Measurements from ENCODE around the gene ZBTB21. TPM values are rescaled to one million over a fixed set of nuclear protein-coding genes. Genes with fewer than 3 reads are reported as not detected.

ZBTB21 gene
- total RNA-seq, 1 donor from 2014 or later = 3.7 TPM

DNA sequence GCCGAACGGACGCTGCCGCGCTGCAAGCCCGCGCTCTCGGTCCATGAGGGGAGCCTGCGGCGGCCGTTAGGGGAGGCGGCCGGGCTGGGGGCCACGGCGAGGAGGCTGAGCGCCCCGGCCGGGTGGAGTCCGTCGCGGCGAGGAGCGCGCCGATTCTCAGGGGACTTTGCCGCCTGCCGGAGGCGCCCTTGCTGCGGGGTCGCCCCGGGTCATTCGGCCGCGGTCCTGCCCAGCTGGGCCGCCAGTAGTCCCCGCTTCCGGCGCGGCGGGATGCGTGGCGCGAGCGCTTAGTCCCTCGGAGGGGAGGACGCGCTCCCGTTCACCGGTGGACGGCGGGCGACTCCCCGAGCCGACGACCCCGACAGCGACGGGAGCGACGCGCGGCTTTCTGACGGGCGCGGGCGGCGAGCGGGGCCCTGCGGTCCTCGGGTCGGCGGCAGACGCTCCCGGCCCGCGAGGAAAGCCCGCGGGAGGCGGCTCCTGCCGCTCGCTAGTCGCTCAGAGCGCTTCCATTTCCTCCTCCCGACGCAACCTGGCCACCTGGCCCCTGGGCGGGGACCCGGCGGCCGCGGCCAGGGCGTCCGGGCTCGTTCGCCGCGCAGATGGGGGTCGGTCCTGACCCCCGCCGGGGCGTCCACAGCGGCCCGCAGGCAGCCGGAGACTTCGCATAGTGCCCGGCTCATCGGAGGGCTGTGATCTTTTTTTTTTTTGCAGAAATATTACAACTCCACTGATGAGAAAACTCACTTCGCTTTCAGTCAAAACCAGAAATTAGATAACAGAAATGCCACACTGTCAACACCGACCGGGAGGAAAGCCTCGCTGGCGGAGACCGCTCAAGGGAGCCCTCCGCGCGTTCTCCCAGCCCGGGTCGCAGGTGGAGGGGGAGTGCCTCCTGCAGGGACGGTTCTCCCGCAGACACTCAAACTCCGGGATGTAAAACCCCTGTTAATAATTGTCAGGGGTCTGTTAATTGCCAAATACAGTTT is 641 bp upstream of the ZBTB21 start:
- peaks cover 0 to 3% (median 0%) of the 10 kb centered on the region in 3 donors for H3K9me3 ChIP-seq (ENCODE audit: control insufficient read depth in 3 of 3, low read length in 3 of 3)
- peak overlapping the region; percentile 33 to 89 (median 84) for H3K4me3 ChIP-seq (ENCODE audit: low read length in 3 of 3)
- peak overlapping the region; percentile 57 to 95 (median 68) for H3K9ac ChIP-seq (ENCODE audit: low read depth in 1 of 3, low read length in 3 of 3)
- H3K27me3 ChIP-seq (ENCODE audit: control insufficient read depth in 3 of 3, insufficient read depth in 3 of 3, low read length in 3 of 3) = no peaks in the 10 kb centered on the region
- peak overlapping the region; percentile 98 for H3K27ac ChIP-seq (ENCODE audit: low read depth, low read length)
- no peaks in the 10 kb centered on the region for H3K36me3 ChIP-seq (ENCODE audit: control insufficient read depth in 3 of 3, insufficient read depth in 3 of 3, low read length in 3 of 3)
- peaks cover 9 to 11% (median 10%) of the 10 kb centered on the region in 3 donors for H3K4me1 ChIP-seq (ENCODE audit: control insufficient read depth in 3 of 3, insufficient read depth in 3 of 3, low read length in 3 of 3)

DNA sequence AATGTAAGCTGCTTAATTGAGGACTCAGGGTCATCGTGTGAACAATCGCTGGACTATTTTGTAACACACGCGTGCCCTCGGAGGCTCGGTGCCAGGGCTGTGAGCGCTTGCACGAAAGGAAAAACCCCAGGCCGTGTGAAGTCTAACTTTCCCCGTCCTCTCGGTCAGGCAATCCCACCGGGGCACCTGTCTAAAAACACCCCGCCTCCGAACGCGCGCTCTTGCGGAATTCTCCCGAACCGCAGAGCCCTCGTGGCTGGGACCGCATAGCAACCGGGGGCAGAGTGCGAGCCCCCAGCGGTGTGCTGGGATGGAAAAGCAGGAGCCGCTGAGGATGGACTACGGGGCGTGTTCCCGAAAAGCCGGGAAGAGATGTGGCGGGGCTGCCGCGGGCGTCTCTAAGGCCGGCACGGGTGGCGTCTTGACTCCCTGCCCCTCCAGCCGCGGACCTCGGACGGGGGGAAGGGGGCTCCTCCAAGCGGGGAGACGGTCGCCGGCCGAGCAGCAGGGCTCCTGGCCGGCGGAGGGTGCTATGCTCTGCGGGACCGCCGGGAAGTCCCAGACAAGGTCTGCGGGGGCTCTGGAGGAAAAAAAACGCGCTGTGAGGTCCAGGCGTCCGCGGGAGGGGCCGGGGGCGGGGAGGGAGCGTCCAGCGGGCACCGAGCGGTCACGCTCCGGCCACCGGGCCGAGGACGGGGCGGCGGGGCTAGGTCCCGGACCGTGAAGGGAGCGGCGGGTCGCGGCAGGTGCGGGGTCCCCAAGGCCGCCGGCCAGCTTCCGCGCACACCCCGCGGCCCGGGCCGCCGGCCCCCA is 936 bp downstream of the ZBTB21 start:
- H3K4me3 ChIP-seq (ENCODE audit: low read length in 3 of 3) = peak overlapping the region; percentile 79 to 89 (median 84)
- H3K9ac ChIP-seq (ENCODE audit: low read depth in 1 of 3, low read length in 3 of 3) = peak overlapping the region; percentile 85 to 95 (median 95)
- peak overlapping the region; percentile 98 for H3K27ac ChIP-seq (ENCODE audit: low read depth, low read length)
- H3K9me3 ChIP-seq (ENCODE audit: control insufficient read depth in 3 of 3, low read length in 3 of 3) = no peaks in the 10 kb centered on the region
- peaks cover 9 to 11% (median 10%) of the 10 kb centered on the region in 3 donors for H3K4me1 ChIP-seq (ENCODE audit: control insufficient read depth in 3 of 3, insufficient read depth in 3 of 3, low read length in 3 of 3)
- no peaks in the 10 kb centered on the region for H3K36me3 ChIP-seq (ENCODE audit: control insufficient read depth in 3 of 3, insufficient read depth in 3 of 3, low read length in 3 of 3)
- H3K27me3 ChIP-seq (ENCODE audit: control insufficient read depth in 3 of 3, insufficient read depth in 3 of 3, low read length in 3 of 3) = no peaks in the 10 kb centered on the region

DNA sequence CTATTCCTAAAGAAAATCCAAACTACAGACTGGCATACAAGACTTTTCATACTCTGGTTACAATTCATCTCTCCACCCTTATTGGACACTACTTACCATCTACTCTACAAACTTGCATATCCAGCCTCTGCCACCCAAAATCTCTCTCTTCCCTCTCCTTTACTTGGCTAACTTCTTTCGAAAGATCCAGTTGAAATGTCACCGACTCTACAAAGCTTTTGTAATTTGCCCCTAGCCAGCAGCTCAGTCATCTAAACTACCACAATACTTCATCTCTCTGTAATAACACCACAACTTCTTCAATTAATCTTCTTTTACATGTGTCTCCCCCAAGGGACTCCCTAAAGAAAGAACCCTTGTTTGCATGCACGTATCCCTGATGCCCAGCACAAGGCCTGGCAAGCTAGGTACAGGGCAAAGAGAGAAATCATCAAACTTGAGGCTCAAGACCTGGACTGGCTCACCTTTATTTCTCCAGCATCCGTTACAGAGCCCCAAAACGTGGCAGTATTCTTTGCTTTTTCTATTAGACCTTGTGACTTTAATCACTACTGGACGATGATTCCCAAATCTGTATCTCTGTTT is 2.7 kb downstream of the ZBTB21 start:
- no peak overlapping the region for H3K9ac ChIP-seq (ENCODE audit: low read depth in 1 of 3, low read length in 3 of 3)
- H3K27ac ChIP-seq (ENCODE audit: low read depth, low read length) = no peak overlapping the region
- H3K4me1 ChIP-seq (ENCODE audit: control insufficient read depth in 3 of 3, insufficient read depth in 3 of 3, low read length in 3 of 3) = peaks cover 9 to 11% (median 10%) of the 10 kb centered on the region in 3 donors
- no peaks in the 10 kb centered on the region for H3K27me3 ChIP-seq (ENCODE audit: control insufficient read depth in 3 of 3, insufficient read depth in 3 of 3, low read length in 3 of 3)
- no peak overlapping the region for H3K4me3 ChIP-seq (ENCODE audit: low read length in 3 of 3)
- no peaks in the 10 kb centered on the region for H3K9me3 ChIP-seq (ENCODE audit: control insufficient read depth in 3 of 3, low read length in 3 of 3)
- H3K36me3 ChIP-seq (ENCODE audit: control insufficient read depth in 3 of 3, insufficient read depth in 3 of 3, low read length in 3 of 3) = no peaks in the 10 kb centered on the region

DNA sequence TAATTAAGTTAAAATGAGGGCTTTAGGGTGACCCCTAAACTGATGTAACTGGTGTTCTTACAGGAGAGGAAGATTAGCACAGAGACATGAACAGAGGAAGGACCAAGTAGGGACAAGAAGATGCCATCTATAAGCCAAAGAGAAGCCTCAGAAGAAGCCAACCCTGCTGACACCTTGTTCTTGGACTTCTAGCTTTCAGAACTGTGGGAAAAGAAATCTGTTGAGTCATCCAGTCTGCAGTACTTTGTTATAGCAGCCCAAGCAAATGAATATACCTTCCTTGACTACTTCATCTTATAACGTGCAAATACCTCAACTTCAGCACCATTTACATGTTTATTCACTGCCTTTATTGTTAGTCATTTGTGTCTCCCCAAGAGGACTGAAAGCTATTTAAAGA is 3.4 kb downstream of the ZBTB21 start:
- H3K27me3 ChIP-seq (ENCODE audit: control insufficient read depth in 3 of 3, insufficient read depth in 3 of 3, low read length in 3 of 3) = no peaks in the 10 kb centered on the region
- no peak overlapping the region for H3K4me3 ChIP-seq (ENCODE audit: low read length in 3 of 3)
- H3K9me3 ChIP-seq (ENCODE audit: control insufficient read depth in 3 of 3, low read length in 3 of 3) = no peaks in the 10 kb centered on the region
- peaks cover 0 to 3% (median 0%) of the 10 kb centered on the region in 3 donors for H3K36me3 ChIP-seq (ENCODE audit: control insufficient read depth in 3 of 3, insufficient read depth in 3 of 3, low read length in 3 of 3)
- H3K9ac ChIP-seq (ENCODE audit: low read depth in 1 of 3, low read length in 3 of 3) = no peak overlapping the region
- H3K4me1 ChIP-seq (ENCODE audit: control insufficient read depth in 3 of 3, insufficient read depth in 3 of 3, low read length in 3 of 3) = peaks cover 9 to 11% (median 10%) of the 10 kb centered on the region in 3 donors
- no peak overlapping the region for H3K27ac ChIP-seq (ENCODE audit: low read depth, low read length)

DNA sequence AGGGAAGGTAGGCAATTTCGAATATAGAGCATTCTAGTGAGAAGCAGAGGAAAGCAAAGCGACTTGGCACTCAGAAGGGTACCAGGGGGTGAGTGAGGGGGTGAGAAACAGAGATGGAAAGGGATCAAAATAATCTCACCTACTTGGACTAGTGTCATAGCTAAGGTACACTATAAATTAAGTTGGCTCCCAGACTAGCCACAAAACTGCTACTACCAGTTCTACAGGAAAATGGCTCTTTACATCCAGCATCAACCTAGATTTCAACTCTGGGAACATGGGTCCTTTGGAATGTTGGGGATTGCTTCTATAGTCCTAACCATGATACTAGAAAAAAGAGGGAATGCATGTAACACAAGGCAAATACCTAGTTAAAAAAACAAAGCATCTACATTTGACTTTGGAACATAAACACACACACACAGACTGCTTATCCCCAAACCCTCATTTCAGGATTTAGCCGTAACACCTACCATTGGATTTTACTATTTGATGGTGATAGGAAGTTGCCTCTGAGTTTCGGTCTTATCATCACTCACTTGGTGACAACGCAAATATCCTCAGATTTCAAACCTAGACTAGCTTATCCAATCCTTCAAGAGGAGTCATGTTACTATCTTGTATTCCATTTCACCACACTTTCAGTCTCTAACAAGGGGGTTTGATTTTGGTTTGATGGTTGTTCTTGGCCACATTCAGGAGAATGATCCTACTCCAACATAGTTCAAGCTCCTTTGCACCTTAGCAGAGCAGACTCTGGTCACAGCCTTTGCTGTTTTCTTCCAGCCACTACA is 5.6 kb downstream of the ZBTB21 start:
- Histone ChIP-seq H3K9me3 (ENCODE audit: control insufficient read depth in 3 of 3, low read length in 3 of 3) (no peaks in the 10 kb centered on the region), H3K4me3 (ENCODE audit: low read length in 3 of 3) (no peak overlapping the region), H3K27me3 (ENCODE audit: control insufficient read depth in 3 of 3, insufficient read depth in 3 of 3, low read length in 3 of 3) (no peaks in the 10 kb centered on the region), H3K9ac (ENCODE audit: low read depth in 1 of 3, low read length in 3 of 3) (no peak overlapping the region), H3K36me3 (ENCODE audit: control insufficient read depth in 3 of 3, insufficient read depth in 3 of 3, low read length in 3 of 3) (peaks cover 0 to 7% (median 0%) of the 10 kb centered on the region in 3 donors), H3K4me1 (ENCODE audit: control insufficient read depth in 3 of 3, insufficient read depth in 3 of 3, low read length in 3 of 3) (peaks cover 5 to 7% (median 7%) of the 10 kb centered on the region in 3 donors), H3K27ac (ENCODE audit: low read depth, low read length) (no peak overlapping the region)

DNA sequence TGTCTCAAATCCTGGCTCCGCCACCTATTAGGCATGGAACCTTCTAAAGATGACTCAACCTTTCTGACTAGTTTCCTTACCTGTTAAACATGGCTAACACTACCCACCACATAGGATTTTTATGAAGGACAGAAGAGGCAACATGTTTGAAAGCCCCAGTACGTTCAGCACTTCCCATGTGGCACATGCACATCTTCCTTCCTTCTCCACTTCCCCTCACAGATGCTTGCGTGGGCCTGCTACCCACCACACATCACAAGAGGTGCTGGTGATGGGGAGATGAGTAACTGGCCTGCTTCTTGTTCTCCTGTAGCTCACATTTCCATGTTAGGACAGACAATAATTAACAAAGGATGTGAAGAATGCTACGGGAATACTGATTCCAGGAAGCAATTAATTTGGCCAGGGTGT is 7.1 kb downstream of the ZBTB21 start:
- Histone ChIP-seq H3K36me3 (ENCODE audit: control insufficient read depth in 3 of 3, insufficient read depth in 3 of 3, low read length in 3 of 3) (peaks cover 0 to 7% (median 0%) of the 10 kb centered on the region in 3 donors), H3K9ac (ENCODE audit: low read depth in 1 of 3, low read length in 3 of 3) (no peak overlapping the region), H3K4me1 (ENCODE audit: control insufficient read depth in 3 of 3, insufficient read depth in 3 of 3, low read length in 3 of 3) (peaks cover 0 to 1% (median 0%) of the 10 kb centered on the region in 3 donors), H3K9me3 (ENCODE audit: control insufficient read depth in 3 of 3, low read length in 3 of 3) (no peaks in the 10 kb centered on the region), H3K27ac (ENCODE audit: low read depth, low read length) (no peak overlapping the region), H3K4me3 (ENCODE audit: low read length in 3 of 3) (no peak overlapping the region), H3K27me3 (ENCODE audit: control insufficient read depth in 3 of 3, insufficient read depth in 3 of 3, low read length in 3 of 3) (no peaks in the 10 kb centered on the region)

DNA sequence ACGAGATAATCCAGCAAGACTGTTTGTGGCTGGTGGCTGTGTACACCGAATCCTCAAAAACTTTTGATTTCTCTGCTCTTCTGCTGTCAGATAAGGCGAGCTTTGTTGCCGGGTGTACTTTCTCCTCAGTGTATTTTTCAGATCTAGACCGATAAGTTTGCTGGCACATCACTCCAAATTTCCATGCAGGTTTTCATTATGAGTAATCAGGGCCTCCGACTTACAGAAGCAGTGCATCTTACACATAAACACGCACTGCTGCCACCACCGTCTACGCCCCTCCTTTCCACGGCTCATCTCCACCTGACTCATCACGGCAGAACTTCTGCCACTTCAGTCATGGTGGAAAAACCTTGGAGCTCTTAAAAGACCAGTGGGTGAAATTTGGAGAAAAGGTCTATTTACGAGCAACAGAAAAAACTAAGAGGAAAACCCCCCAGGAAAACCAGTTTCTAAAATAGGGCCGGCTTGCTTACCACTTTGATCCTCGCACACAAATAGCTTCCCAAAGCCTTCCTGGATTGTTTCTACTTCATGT is 7.7 kb downstream of the ZBTB21 start:
- H3K4me3 ChIP-seq (ENCODE audit: low read length in 3 of 3) = no peak overlapping the region
- peaks cover 0 to 3% (median 0%) of the 10 kb centered on the region in 3 donors for H3K4me1 ChIP-seq (ENCODE audit: control insufficient read depth in 3 of 3, insufficient read depth in 3 of 3, low read length in 3 of 3)
- H3K36me3 ChIP-seq (ENCODE audit: control insufficient read depth in 3 of 3, insufficient read depth in 3 of 3, low read length in 3 of 3) = peaks cover 0 to 7% (median 0%) of the 10 kb centered on the region in 3 donors
- no peaks in the 10 kb centered on the region for H3K9me3 ChIP-seq (ENCODE audit: control insufficient read depth in 3 of 3, low read length in 3 of 3)
- H3K9ac ChIP-seq (ENCODE audit: low read depth in 1 of 3, low read length in 3 of 3) = no peak overlapping the region
- no peak overlapping the region for H3K27ac ChIP-seq (ENCODE audit: low read depth, low read length)
- no peaks in the 10 kb centered on the region for H3K27me3 ChIP-seq (ENCODE audit: control insufficient read depth in 3 of 3, insufficient read depth in 3 of 3, low read length in 3 of 3)

DNA sequence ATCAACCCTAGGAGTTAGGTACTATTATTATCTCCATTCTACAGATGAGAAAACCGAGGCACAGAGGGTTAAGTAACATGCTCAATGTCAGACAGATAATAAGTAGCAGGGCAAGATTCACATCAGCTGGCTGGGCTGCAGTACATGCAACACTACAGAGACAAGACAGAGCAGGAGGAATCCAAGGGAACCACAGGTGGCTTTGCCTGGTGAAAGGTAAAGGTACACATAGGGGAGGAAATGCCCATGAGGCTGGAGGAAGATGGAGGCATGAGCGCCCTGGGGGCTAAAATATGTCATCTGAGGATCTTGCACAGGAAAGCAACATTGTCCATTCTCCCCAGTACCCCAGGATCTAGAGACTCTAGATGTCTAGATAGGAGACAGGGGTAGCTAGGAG is 8.4 kb downstream of the ZBTB21 start:
- Histone ChIP-seq H3K4me3 (ENCODE audit: low read length in 3 of 3) (no peak overlapping the region), H3K36me3 (ENCODE audit: control insufficient read depth in 3 of 3, insufficient read depth in 3 of 3, low read length in 3 of 3) (peaks cover 0 to 7% (median 0%) of the 10 kb centered on the region in 3 donors), H3K9ac (ENCODE audit: low read depth in 1 of 3, low read length in 3 of 3) (no peak overlapping the region)

DNA sequence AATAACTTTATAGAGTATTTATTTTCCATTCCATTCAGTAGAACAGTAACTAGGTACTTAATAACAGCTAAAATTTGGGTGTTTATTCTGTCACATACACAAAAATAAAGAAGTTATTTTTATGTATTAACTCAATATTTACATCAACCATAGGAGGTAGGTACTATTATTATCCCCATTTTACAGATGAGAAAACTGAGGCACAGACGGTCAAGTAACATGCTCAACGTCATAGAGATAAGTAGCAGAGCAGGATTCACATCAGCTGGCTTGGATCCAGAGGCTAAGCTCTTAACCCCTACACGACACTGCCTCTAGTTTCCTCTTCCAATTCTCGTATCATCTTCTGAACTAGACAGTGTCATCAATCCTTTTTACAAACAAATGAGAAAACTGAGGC is 9.3 kb downstream of the ZBTB21 start:
- no peaks in the 10 kb centered on the region for H3K9me3 ChIP-seq (ENCODE audit: control insufficient read depth in 3 of 3, low read length in 3 of 3)
- no peaks in the 10 kb centered on the region for H3K27me3 ChIP-seq (ENCODE audit: control insufficient read depth in 3 of 3, insufficient read depth in 3 of 3, low read length in 3 of 3)
- H3K4me3 ChIP-seq (ENCODE audit: low read length in 3 of 3) = no peak overlapping the region
- no peak overlapping the region for H3K9ac ChIP-seq (ENCODE audit: low read depth in 1 of 3, low read length in 3 of 3)
- no peak overlapping the region for H3K27ac ChIP-seq (ENCODE audit: low read depth, low read length)
- H3K36me3 ChIP-seq (ENCODE audit: control insufficient read depth in 3 of 3, insufficient read depth in 3 of 3, low read length in 3 of 3) = peaks cover 0 to 7% (median 0%) of the 10 kb centered on the region in 3 donors
- H3K4me1 ChIP-seq (ENCODE audit: control insufficient read depth in 3 of 3, insufficient read depth in 3 of 3, low read length in 3 of 3) = peaks cover 0 to 5% (median 0%) of the 10 kb centered on the region in 3 donors

More for the DNA sequence above, 8.4 kb downstream of the ZBTB21 start:
- Histone ChIP-seq H3K27ac (ENCODE audit: low read depth, low read length) (no peak overlapping the region), H3K27me3 (ENCODE audit: control insufficient read depth in 3 of 3, insufficient read depth in 3 of 3, low read length in 3 of 3) (no peaks in the 10 kb centered on the region), H3K9me3 (ENCODE audit: control insufficient read depth in 3 of 3, low read length in 3 of 3) (no peaks in the 10 kb centered on the region), H3K4me1 (ENCODE audit: control insufficient read depth in 3 of 3, insufficient read depth in 3 of 3, low read length in 3 of 3) (peaks cover 0 to 5% (median 0%) of the 10 kb centered on the region in 3 donors)

Measured in skeletal muscle tissue (tissue), 4 donors.